HG03139 (cell line): ENCODE data around the gene SUCNR1.
"Not testable (repeated sequence)": the region's sequence is repeated elsewhere in the genome, so short reads cannot be mapped to it uniquely, and the experiment has no call there.

Experiments used
- ATAC-seq: cut with Tn5 transposase; IDR thresholded peaks from one replicate; pipeline ENCODE4 v1.9.1; 2021; ENCODE audit not compliant: unreplicated experiment

Gene SUCNR1

DNA sequence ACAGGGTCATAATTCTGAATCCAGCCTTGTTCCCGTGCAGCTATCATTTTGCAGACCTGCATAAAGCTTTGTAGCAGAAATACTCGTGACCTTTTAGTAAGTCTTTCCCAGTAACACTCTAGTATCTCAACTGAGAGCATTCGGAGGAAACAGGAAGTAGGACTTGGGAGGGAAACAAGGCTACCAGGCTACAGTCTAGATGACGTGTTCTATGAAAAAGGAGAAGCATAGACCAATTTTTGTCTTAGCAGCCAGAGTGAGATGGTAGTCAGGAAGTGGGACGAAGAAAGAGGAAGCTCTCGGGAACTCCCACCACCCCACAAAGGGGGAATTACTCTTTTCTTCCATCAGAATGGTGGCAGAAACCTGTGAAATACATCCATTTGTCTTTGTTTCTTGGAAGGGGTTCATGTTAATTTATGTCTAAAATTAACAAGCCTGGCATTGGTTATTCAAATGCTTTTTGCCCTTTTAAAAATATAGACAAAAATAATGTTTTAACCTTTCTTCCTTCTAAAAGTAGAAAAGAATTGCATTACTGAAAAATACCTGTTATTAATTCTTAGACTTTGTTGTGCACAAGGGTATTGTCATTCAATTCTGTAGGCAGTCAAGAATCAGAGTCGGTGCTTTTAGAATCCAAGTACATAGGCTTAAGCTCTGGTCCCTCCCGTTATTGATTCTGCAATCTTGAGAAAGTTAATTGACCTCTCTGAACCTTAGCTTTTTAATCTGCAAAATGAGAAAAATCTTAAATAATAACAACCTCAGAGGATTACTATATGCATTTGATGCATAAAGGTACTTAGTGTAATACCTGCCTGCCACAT lies 1.6 kb upstream of the SUCNR1 start:
- ATAC-seq = peak; percentile 82

DNA sequence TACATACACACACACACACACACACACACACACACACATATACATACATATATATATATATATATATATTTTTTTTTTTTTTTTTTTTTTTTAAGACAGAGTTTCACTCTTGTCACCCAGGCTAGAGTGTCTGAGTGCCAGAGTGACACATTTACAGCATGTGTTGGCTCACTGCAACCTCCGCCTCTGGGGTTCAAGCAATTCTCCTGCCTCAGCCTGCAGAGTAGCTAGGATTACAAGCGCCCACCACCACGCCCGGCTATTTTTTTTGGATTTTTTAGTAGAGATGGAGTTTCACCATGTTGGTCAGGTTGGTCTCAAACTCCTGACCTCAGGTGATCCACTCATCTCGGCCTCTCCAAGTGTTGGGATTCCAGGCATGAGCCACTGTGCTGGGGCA lies 636 bp downstream of the SUCNR1 start:
- ATAC-seq = not testable (repeated sequence)

DNA sequence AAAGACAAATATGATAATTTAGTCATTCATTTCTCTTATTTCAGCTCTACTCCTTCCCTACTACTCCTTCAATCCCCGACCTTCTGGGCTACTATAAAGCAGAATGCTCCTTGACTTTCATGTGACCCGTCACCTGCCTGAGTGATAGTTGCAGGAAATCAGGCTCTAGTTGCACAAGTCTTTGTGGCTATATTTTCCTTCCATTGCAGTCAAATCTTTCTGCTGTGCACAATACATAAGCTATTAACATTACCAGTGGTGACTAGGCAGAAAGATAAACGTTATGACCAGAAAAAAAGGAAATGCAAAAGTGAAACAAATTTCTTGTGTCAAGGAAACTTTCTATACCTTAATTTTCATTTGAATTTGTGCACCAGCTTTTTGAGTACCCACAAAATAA lies 2.3 kb downstream of the SUCNR1 start:
- ATAC-seq = peak; percentile 69

- no peak for ATAC-seq
Measured at GRCh38 chr3:151877269-151877668, 3.8 kb downstream of the SUCNR1 start.

DNA sequence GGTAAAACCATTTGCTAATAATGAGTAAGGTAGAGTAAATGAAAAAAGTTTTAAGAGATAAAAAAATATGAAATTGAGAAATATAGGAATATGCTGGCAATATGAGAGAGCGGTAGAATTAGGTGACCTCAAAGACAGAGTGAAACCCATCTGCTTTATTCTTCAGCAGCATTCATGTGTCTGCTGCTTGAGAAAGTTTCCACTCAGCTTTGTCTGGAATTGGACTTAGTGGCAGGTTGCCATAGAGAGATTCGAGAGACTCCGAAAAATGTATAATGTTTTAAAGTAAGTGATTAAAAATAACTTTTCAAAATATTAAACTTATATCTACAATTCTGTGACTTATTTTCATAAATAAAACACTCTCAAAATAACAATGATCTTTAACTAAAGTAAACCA lies 5.0 kb downstream of the SUCNR1 start:
- no peak for ATAC-seq

DNA sequence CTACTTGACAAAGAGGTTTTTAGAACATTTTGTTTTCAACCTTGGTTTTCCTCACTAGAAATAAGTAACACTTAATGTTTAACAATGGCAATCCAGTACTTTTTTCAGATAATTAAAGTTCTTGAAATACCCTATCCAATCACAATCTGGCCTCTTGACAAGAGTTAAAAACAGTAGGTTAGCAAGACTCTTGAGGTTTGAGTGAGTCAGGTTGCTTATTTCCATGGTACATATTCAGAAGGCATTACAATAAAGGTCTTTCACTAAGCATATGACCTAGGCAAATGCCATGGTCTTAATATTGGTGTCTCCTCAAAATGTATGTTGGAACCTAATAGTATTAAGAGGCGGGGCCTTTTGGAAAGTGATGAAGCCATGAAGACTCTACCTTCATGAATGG lies 5.6 kb downstream of the SUCNR1 start:
- no peak for ATAC-seq

GRCh38 chr3:151879679-151880415 lies 6.4 kb downstream of the SUCNR1 start:
- ATAC-seq = no peak

DNA sequence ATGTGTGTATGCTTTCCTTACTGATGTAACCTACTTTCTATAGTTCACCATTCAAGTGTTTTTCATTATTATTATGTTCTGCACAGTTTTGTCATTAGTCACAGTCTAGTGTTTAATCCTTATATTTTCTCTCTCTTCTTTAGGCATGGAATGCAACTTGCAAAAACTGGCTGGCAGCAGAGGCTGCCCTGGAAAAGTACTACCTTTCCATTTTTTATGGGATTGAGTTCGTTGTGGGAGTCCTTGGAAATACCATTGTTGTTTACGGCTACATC lies 6.9 kb downstream of the SUCNR1 start:
- ATAC-seq = no peak

GRCh38 chr3:151881137-151881536 lies 7.7 kb downstream of the SUCNR1 start:
- ATAC-seq = no peak

DNA sequence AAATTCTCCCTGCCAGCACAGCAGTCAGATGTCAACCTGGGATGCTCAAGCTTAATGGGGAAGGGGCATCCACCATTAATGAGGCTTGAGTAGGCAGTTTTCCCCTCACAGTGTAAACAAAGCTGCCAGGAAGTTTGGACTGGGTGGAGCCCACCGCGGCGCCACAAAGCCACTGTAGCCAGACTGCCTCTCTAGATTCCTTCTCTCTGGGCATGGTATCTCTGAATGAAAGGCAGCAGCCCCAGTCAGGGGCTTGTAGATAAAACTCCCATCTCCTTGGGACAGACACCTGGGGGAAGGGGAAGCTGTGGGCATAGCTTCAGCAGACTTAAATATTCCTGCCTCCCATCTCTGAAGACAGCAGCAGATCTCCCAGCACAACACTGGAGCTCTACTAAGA lies 12.0 kb downstream of the SUCNR1 start:
- not testable (repeated sequence) for ATAC-seq

DNA sequence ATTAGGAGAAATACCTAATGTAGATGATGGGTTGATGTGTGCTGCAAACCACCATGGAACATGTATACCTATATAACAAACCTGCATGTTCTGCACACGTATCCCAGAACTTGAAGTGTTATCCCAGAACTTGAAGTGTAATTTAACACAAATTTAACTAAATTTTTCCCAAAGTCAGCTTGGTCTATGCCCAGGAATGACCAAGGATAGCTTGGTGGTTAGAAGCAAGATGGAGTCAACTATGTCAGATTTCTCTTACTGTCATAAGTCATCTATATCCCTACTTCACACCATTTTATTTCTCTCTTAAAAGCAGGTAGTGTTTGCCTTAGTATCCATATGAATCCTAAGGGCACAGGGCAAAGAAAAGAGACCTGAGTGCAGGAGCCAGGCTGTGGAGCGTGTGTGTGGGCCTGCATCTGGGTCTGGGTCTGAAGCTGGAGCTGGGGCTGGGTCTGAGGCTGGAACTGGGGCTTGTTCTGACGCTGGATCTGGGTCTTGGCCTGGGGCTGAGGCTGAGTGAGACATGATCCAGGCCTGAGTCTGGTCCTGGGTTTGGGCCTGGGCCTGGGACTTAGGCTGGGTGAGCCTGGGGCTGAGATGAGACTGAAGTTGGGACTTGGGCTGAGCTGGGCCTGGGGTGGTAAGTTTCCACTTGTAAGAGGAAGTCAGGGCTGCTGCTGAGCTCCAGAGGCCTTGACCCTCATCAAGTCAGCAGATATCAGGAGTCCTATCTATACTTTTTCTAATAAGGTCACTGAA lies 14.2 kb downstream of the SUCNR1 start:
- ATAC-seq = not testable (repeated sequence)

GRCh38 chr3:151890721-151891141 lies 17.3 kb downstream of the SUCNR1 start:
- peak; percentile 81 for ATAC-seq

GRCh38 chr3:151891721-151892120 lies 18.3 kb downstream of the SUCNR1 start:
- ATAC-seq = no peak

DNA sequence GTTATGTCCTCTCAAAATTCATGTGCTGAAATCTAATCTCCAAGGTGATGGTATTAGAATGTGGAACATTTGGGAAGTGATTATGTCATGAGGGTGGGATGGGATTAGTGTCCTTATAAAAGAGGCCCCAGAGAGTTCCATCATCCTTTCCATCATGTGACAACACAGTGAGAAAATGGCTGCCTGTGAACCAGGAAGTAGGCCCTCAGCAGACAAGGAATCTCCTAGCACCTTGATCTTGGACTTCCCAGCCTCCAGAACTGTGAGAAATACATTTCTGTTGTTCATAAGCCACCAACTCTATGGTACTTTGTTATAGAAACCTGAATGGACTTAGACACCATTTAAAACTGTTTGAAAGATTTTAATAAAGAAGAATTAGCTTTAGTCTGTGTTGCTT lies 20.8 kb downstream of the SUCNR1 start:
- ATAC-seq = no peak

- no peak for ATAC-seq
Measured at GRCh38 chr3:151895478-151896241, 22.2 kb downstream of the SUCNR1 start.

DNA sequence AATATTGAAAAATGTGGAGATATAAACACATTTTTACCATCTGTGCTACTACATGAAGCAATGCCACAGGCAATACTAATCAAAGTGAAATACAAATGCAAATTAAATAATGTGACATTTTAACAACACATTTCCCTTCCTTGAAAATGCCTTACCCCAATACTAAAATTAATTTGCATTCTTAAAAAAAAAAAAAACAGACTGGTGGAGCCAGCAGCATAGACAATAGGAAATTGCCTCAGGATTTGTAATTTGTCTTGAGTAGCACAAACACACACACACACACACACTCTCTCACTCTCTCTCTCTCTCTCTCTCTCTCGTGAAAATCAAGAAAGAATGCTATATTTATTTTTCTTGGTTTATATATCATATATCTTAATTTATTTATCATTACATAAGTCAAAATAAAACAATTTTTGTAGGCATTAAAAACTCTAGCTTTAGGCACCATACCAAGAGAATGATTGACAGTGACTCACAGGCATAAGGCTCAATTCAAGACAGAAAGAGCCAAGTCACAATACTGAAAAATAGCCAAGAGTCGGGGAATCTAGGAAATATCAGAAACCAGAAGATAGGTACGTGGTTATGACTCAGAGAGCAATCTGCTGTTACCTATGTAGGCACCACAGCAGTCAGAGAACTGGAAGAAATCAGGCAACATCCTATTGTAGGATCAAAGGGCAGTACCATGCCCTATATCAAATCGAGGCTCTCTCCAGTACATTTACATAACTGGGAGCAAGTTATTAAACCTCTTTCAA lies 23.0 kb downstream of the SUCNR1 start:
- no peak for ATAC-seq

DNA sequence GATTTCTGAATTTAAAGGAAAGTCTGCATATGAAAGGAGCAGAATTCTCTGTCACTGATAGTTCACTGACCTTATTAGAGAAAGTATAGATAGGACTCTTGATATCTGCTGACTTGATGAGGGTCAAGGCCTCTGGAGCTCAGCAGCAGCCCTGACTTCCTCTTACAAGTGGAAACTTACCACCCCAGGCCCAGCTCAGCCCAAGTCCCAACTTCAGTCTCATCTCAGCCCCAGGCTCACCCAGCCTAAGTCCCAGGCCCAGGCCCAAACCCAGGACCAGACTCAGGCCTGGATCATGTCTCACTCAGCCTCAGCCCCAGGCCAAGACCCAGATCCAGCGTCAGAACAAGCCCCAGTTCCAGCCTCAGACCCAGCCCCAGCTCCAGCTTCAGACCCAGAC lies 24.7 kb downstream of the SUCNR1 start:
- not testable (repeated sequence) for ATAC-seq

DNA sequence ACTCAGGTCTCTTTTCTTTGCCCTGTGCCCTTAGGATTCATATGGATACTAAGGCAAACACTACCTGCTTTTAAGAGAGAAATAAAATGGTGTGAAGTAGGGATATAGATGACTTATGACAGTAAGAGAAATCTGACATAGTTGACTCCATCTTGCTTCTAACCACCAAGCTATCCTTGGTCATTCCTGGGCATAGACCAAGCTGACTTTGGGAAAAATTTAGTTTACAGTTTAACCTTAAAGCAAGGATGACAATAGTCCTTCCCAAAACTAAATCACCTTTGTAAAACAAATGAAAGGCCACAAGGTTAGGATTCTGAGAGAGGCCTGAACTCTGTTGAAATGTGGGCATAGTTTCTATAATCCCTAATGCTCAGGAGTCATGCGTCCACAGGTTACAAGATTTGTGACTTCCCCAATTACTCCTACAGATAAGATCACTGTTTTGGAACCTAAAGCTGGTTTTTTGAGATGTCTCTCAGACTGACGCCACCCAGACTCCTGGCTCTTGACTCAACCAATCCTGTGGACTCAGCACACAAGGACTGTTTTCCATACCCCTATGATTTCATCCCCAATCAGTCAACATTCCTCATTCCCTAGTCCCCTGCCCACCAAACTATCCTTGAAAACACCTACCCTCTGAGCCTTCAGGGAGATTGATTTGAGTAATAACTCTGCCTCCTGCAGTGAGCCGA lies 25.3 kb downstream of the SUCNR1 start:
- ATAC-seq = not testable (repeated sequence)

GRCh38 chr3:151899996-151900395 lies 26.6 kb downstream of the SUCNR1 start:
- no peak for ATAC-seq

GRCh38 chr3:151900460-151900859 lies 27.0 kb downstream of the SUCNR1 start:
- no peak for ATAC-seq
